Measurements from ENCODE around the gene HLA-DPA1. TPM values are rescaled to one million over a fixed set of nuclear protein-coding genes. Genes with fewer than 3 reads are reported as not detected.

The HLA-DPA1 gene
- total RNA-seq, 1 experiment from 2014 or later = 2.6 TPM

GRCh38 chr6:33107641-33108040 is 34.2 kb upstream of the HLA-DPA1 start:
- no peak overlapping the region for H2AK5ac ChIP-seq (ENCODE audit: insufficient read length, low read length)
- H4K5ac ChIP-seq (ENCODE audit: insufficient read length, low read depth, low read length) = no peak overlapping the region
- H3K27me3 Mint-ChIP-seq (ENCODE audit: low read depth) = peaks cover 52% of the 10 kb centered on the region
- no peak overlapping the region for H3K18ac ChIP-seq (ENCODE audit: insufficient read length, low read depth, low read length)
- no peak overlapping the region for H2BK15ac ChIP-seq (ENCODE audit: low read depth, low read length)
- H3K9me3 ChIP-seq (ENCODE audit: control insufficient read depth, low read depth, low read length) = no peaks in the 10 kb centered on the region
- no peaks in the 10 kb centered on the region for H3K23me2 ChIP-seq (ENCODE audit: insufficient read length, low read depth, low read length, poor library complexity, severe bottlenecking)
- no peaks in the 10 kb centered on the region for H4K20me1 ChIP-seq (ENCODE audit: control insufficient read depth, insufficient read depth, insufficient read length)
- H3K79me2 ChIP-seq (ENCODE audit: insufficient read depth, low read length) = no peaks in the 10 kb centered on the region
- no peak overlapping the region for H3K23ac ChIP-seq (ENCODE audit: insufficient read length, low read depth, low read length)
- no CpG with 5 or more reads among the region's 2 CpGs for WGBS (ENCODE audit: extremely low coverage, insufficient read length, low lambda C conversion rate)
- no peaks in the 10 kb centered on the region for H3K27me3 ChIP-seq (ENCODE audit: insufficient read depth, low read length)
- H2BK20ac ChIP-seq (ENCODE audit: low read depth, low read length, poor library complexity, severe bottlenecking) = no peak overlapping the region
- peaks cover 8% of the 10 kb centered on the region in 2 experiments for H3K4me1 Mint-ChIP-seq
- H3K56ac ChIP-seq (ENCODE audit: insufficient read length, low read depth, low read length) = no peak overlapping the region
- no peak overlapping the region for H3K14ac ChIP-seq (ENCODE audit: insufficient read depth, low read length)
- H3K4me2 ChIP-seq (ENCODE audit: insufficient read depth, insufficient read length, low read length) = no peak overlapping the region
- H4K8ac ChIP-seq (replicated peaks; ENCODE audit: insufficient read length, low read depth, low read length) = no peak overlapping the region
- no peaks in the 10 kb centered on the region for H3K79me1 ChIP-seq (ENCODE audit: insufficient read depth, low read depth, low read length, poor library complexity, severe bottlenecking)
- H2BK5ac ChIP-seq (ENCODE audit: insufficient read length, low read length) = no peak overlapping the region
- H2AFZ ChIP-seq (ENCODE audit: low read length) = no peak overlapping the region
- TF ChIP-seq CTCF (conservative IDR thresholded peaks at IDR 0.05) = no peak
- no peak overlapping the region for H3T11ph ChIP-seq (ENCODE audit: low read length)
- no peak overlapping the region for H2BK120ac ChIP-seq (ENCODE audit: low read depth, low read length, poor library complexity, severe bottlenecking)
- no peak for DNase-seq
- no peak overlapping the region for H3K27ac ChIP-seq (ENCODE audit: insufficient read length, low read depth, low read length)
- H3K36me3 Mint-ChIP-seq (ENCODE audit: insufficient read depth in 1 of 3, low read depth in 3 of 3) = peaks cover 0 to 10% (median 9%) of the 10 kb centered on the region in 3 experiments; a peak in 5 of 7 replicates
- no peak overlapping the region for H3K4ac ChIP-seq (ENCODE audit: low read depth, low read length)
- no peak overlapping the region for H3K4me3 Mint-ChIP-seq
- peaks cover 5 to 9% of the 10 kb centered on the region in 2 experiments for H3K9me3 Mint-ChIP-seq
- no peak overlapping the region for H3K27ac Mint-ChIP-seq
- H3K4me1 ChIP-seq (ENCODE audit: insufficient read depth, low read length) = no peaks in the 10 kb centered on the region
- no peak overlapping the region for H4K91ac ChIP-seq (ENCODE audit: insufficient read length, low read depth, low read length)
- H2BK12ac ChIP-seq (ENCODE audit: insufficient read length, low read depth, low read length) = no peak overlapping the region
- H3K9ac ChIP-seq (ENCODE audit: extremely low read depth, insufficient read length, low read length) = no peak overlapping the region

Measured in H9 (cell line).